Measurements from ENCODE around the gene AP1B1. TPM values are rescaled to one million over a fixed set of nuclear protein-coding genes. Genes with fewer than 3 reads are reported as not detected.

AP1B1 gene
- total and polyA plus RNA-seq, 4 donors, result 22.3 to 71.9 (median 44.2) TPM

DNA sequence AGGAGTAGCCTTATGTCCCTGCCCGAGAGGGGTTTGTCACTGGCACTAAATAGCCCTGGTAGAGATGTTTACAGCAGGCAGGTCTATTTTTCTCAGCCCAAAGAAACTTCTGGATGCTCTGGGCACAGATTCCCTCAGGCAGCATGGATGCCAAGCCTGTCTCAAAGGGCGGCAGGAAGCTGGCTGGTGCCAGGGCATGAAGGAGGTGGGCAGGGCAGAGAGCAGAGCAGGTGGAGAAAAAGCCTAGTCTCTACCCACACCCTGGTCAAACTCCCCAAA is 86.0 kb downstream of the AP1B1 start:
- DNase-seq (no peak), ATAC-seq (ENCODE audit: low FRiP score) (no peak)
- Histone ChIP-seq H3K36me3 (ENCODE audit: control insufficient read depth in 1 of 2, insufficient read depth in 2 of 2, low read length in 1 of 2) (peaks cover 4 to 17% of the 10 kb centered on the region in 2 donors), H3K27ac (ENCODE audit: low read depth in 1 of 2, low read length in 2 of 2) (no peak overlapping the region), H3K4me1 (ENCODE audit: control insufficient read depth in 1 of 2, insufficient read depth in 2 of 2, low read length in 2 of 2) (no peaks in the 10 kb centered on the region), H3K9me3 (ENCODE audit: control insufficient read depth, low read length) (no peaks in the 10 kb centered on the region), H3K4me3 (ENCODE audit: low read length in 2 of 2) (no peak overlapping the region), H3K27me3 (ENCODE audit: control insufficient read depth in 1 of 2, insufficient read depth in 2 of 2, low read length in 1 of 2) (no peaks in the 10 kb centered on the region)
- intact Hi-C loops (cut with DNase I), result no loop called here
- 5 to 6% methylated on average over 2 of the region's 2 CpGs for WGBS, 2 donors

DNA sequence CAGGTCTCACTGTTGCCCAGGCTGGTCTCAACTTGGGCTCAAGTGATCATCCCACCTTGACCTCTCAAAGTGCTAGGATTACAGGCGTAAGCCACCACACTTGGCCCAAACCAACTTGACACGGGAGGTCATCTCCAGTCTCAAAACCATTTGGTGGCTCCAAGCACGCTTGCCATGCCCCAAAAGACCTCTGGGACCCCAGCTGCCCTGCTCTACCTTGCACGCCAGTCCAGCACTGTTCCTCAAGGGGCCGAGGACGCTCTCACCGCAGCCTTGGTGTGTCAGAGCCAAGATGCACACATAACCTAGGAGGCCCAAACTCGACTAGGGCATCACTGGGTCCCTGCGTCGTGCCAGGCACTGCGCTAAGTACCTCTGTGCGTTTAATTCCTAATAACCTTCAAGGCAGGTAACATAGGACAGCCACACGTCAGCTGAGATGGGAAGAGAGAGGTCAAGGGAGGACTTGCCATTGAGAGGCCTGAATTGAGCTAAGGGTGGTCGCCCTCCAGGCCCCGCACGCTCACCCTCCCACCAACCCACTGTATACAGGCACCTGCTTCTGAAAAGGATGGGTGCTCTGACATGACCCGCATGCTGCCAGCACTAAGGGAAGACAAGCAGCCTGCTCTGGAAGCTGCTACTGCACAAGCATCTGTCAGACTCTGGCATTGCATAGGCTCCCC is 86.5 kb downstream of the AP1B1 start:
- no peak overlapping the region for H3K27ac ChIP-seq (ENCODE audit: low read depth in 1 of 2, low read length in 2 of 2)
- DNase-seq, result peak in 1 of 2 donors; percentile 70
- intact Hi-C loops (cut with DNase I), result no loop called here
- WGBS, 2 donors, result 81 to 82% methylated on average over 17 of the region's 17 CpGs
- no peaks in the 10 kb centered on the region for H3K9me3 ChIP-seq (ENCODE audit: control insufficient read depth, low read length)
- H3K27me3 ChIP-seq (ENCODE audit: control insufficient read depth in 1 of 2, insufficient read depth in 2 of 2, low read length in 1 of 2), result no peaks in the 10 kb centered on the region
- H3K4me1 ChIP-seq (ENCODE audit: control insufficient read depth in 1 of 2, insufficient read depth in 2 of 2, low read length in 2 of 2), result no peaks in the 10 kb centered on the region
- H3K36me3 ChIP-seq (ENCODE audit: control insufficient read depth in 1 of 2, insufficient read depth in 2 of 2, low read length in 1 of 2), result peaks cover 6 to 22% of the 10 kb centered on the region in 2 donors
- H3K4me3 ChIP-seq (ENCODE audit: low read length in 2 of 2), result no peak overlapping the region
- ATAC-seq (ENCODE audit: low FRiP score), result no peak

DNA sequence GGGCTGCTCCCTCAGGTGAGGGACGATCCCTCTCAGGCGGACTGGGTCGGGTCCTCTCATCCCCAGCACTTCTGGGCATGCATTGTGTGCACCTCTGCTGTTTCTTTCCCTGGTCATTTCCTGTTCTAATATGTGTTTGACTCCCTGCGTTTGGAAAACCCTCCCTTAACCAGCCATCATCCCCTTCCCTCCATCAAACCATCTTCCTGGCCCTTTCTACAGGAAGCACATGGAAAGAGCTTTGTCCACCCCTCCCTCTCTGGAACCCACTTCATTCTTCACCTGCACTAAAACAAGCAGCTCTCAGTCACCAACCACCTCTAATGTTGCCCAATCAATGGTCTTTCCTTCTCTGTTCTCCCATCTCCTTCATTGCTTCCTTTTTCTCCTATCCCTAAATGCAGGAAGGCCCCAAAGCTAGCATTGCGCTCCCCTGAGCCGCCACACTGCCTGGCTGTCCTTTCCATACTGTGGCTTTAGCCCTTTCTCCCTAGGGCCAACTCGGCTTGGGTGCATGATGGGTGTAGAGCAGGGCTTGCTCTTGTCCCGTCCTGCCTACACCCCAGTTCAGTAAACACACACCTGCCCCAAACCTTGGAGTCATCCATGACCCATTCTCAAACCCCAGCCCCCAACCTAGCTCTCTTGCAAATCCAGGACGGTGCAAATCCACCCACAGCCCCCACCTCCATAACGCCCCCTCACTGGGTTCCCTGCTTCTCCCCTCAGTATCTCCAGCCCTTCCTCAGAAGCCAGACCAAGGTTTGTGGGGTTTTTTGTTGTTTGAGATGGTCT is 87.4 kb downstream of the AP1B1 start:
- WGBS, 2 donors, result 73 to 75% methylated on average over 10 of the region's 10 CpGs
- H3K27me3 ChIP-seq (ENCODE audit: control insufficient read depth in 1 of 2, insufficient read depth in 2 of 2, low read length in 1 of 2), result no peaks in the 10 kb centered on the region
- peaks cover 6 to 26% of the 10 kb centered on the region in 2 donors for H3K36me3 ChIP-seq (ENCODE audit: control insufficient read depth in 1 of 2, insufficient read depth in 2 of 2, low read length in 1 of 2)
- H3K4me3 ChIP-seq (ENCODE audit: low read length in 2 of 2), result no peak overlapping the region
- no peak overlapping the region for H3K27ac ChIP-seq (ENCODE audit: low read depth in 1 of 2, low read length in 2 of 2)
- intact Hi-C loops (cut with DNase I), result no loop called here
- DNase-seq, result peak in 1 of 2 donors; percentile 66
- no peak for ATAC-seq (ENCODE audit: low FRiP score)
- H3K9me3 ChIP-seq (ENCODE audit: control insufficient read depth, low read length), result no peaks in the 10 kb centered on the region
- no peaks in the 10 kb centered on the region for H3K4me1 ChIP-seq (ENCODE audit: control insufficient read depth in 1 of 2, insufficient read depth in 2 of 2, low read length in 2 of 2)

DNA sequence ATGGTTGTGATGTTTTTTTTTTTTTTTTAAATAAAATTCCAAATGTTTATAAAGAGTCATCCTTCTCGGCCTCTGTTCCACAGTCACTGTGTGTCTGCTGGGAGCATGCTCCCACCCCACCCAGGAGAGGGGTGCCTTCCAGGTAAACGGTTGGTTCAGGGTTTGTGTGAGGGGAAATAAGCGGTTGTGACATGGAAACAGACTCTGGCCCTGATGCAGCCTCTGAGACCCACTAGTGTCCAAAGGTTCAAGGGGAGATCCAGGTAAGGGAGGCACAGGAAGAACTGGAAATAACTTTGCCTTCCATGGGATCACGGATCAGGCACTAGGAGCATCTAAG is 87.9 kb downstream of the AP1B1 start:
- H3K4me1 ChIP-seq (ENCODE audit: control insufficient read depth in 1 of 2, insufficient read depth in 2 of 2, low read length in 2 of 2), result no peaks in the 10 kb centered on the region
- peaks cover 6 to 29% of the 10 kb centered on the region in 2 donors for H3K36me3 ChIP-seq (ENCODE audit: control insufficient read depth in 1 of 2, insufficient read depth in 2 of 2, low read length in 1 of 2)
- H3K27me3 ChIP-seq (ENCODE audit: control insufficient read depth in 1 of 2, insufficient read depth in 2 of 2, low read length in 1 of 2), result no peaks in the 10 kb centered on the region
- H3K9me3 ChIP-seq (ENCODE audit: control insufficient read depth, low read length), result no peaks in the 10 kb centered on the region
- H3K4me3 ChIP-seq (ENCODE audit: low read length in 2 of 2), result no peak overlapping the region
- intact Hi-C loops (cut with DNase I), result no loop called here
- DNase-seq, result peak in 1 of 2 donors; percentile 43
- no peak overlapping the region for H3K27ac ChIP-seq (ENCODE audit: low read depth in 1 of 2, low read length in 2 of 2)
- ATAC-seq (ENCODE audit: low FRiP score), result no peak
- 67 to 68% methylated on average over 4 of the region's 4 CpGs for WGBS, 2 donors

DNA sequence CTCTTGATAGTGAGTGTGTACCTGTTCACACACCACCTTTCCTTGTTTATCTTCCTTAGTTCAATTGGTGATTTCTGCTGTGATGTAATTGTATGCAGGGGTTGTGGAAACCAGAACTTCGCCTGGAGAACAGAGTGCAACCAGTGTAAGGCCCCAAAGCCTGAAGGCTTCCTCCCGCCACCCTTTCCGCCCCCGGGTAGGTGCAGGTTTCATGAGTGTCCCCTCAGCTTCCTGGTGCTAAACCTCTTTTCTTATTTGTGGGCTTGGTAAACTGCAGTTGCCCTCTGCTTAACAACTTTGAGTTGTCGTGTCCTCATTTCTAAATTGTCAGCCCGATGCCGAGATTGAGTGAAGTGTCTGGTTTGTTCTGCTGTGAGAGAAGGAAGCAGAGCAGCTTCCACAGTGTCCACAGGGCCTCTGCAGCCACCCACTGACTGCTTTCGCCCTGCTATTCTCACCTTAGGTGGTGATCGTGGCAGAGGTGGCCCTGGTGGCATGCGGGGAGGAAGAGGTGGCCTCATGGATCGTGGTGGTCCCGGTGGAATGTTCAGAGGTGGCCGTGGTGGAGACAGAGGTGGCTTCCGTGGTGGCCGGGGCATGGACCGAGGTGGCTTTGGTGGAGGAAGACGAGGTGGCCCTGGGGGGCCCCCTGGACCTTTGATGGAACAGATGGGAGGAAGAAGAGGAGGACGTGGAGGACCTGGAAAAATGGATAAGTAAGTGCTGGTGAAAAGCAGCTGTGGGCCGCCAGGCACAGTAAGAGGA is 89.1 kb downstream of the AP1B1 start:
- no peaks in the 10 kb centered on the region for H3K9me3 ChIP-seq (ENCODE audit: control insufficient read depth, low read length)
- no peaks in the 10 kb centered on the region for H3K27me3 ChIP-seq (ENCODE audit: control insufficient read depth in 1 of 2, insufficient read depth in 2 of 2, low read length in 1 of 2)
- no peak for ATAC-seq (ENCODE audit: low FRiP score)
- DNase-seq, result peak in 1 of 2 donors; percentile 61
- H3K4me3 ChIP-seq (ENCODE audit: low read length in 2 of 2), result no peak overlapping the region
- intact Hi-C loops (cut with DNase I), result no loop called here
- no peaks in the 10 kb centered on the region for H3K4me1 ChIP-seq (ENCODE audit: control insufficient read depth in 1 of 2, insufficient read depth in 2 of 2, low read length in 2 of 2)
- H3K27ac ChIP-seq (ENCODE audit: low read depth in 1 of 2, low read length in 2 of 2), result no peak overlapping the region
- WGBS, 2 donors, result 87 to 88% methylated on average over 19 of the region's 19 CpGs
- H3K36me3 ChIP-seq (ENCODE audit: control insufficient read depth in 1 of 2, insufficient read depth in 2 of 2, low read length in 1 of 2), result peaks cover 6 to 29% of the 10 kb centered on the region in 2 donors

DNA sequence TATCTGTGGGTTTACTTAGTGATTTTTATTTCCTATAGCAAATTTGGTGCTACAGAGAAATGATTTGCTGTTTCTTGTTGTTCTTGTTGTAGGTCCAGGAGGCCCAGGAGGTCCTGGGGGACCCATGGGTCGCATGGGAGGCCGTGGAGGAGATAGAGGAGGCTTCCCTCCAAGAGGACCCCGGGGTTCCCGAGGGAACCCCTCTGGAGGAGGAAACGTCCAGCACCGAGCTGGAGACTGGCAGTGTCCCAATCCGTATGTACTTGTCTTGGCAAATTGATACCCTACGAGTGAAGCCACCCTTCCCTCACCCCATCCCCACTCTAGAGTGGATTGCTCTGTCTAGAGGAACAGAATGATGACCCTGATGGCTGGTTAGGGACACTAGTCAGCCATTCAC is 89.7 kb downstream of the AP1B1 start:
- Histone ChIP-seq H3K4me1 (ENCODE audit: control insufficient read depth in 1 of 2, insufficient read depth in 2 of 2, low read length in 2 of 2) (no peaks in the 10 kb centered on the region), H3K4me3 (ENCODE audit: low read length in 2 of 2) (no peak overlapping the region), H3K27ac (ENCODE audit: low read depth in 1 of 2, low read length in 2 of 2) (no peak overlapping the region), H3K36me3 (ENCODE audit: control insufficient read depth in 1 of 2, insufficient read depth in 2 of 2, low read length in 1 of 2) (peaks cover 8 to 29% of the 10 kb centered on the region in 2 donors), H3K9me3 (ENCODE audit: control insufficient read depth, low read length) (no peaks in the 10 kb centered on the region), H3K27me3 (ENCODE audit: control insufficient read depth in 1 of 2, insufficient read depth in 2 of 2, low read length in 1 of 2) (no peaks in the 10 kb centered on the region)
- WGBS, 2 donors, result 50 to 56% methylated on average over 8 of the region's 8 CpGs
- ATAC-seq (ENCODE audit: low FRiP score), result no peak
- intact Hi-C loops (cut with DNase I), result no loop called here
- DNase-seq, result peak in 1 of 2 donors; percentile 34

DNA sequence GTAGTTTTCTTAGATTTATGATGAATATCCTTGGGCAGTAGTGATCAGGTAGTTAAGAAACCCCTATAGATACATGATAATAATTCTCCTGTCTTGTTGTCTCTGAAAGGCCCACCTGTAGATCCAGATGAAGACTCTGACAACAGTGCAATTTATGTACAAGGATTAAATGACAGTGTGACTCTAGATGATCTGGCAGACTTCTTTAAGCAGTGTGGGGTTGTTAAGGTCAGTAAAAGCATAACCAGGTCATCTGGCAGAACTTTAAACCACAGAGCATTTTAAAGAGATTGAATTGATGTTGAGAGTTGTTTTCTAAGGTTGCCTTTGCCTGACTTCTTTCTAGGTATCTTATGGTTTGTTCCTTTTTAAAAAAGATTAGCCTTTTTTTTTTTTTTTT is 96.0 kb downstream of the AP1B1 start:
- intact Hi-C loops (cut with DNase I), result no loop called here
- no peaks in the 10 kb centered on the region for H3K4me1 ChIP-seq (ENCODE audit: control insufficient read depth in 1 of 2, insufficient read depth in 2 of 2, low read length in 2 of 2)
- no peaks in the 10 kb centered on the region for H3K27me3 ChIP-seq (ENCODE audit: control insufficient read depth in 1 of 2, insufficient read depth in 2 of 2, low read length in 1 of 2)
- no peak overlapping the region for H3K4me3 ChIP-seq (ENCODE audit: low read length in 2 of 2)
- H3K36me3 ChIP-seq (ENCODE audit: control insufficient read depth in 1 of 2, insufficient read depth in 2 of 2, low read length in 1 of 2), result peaks cover 13 to 14% of the 10 kb centered on the region in 2 donors
- no peak overlapping the region for H3K27ac ChIP-seq (ENCODE audit: low read depth in 1 of 2, low read length in 2 of 2)
- ATAC-seq (ENCODE audit: low FRiP score) (no peak), DNase-seq (no peak)
- H3K9me3 ChIP-seq (ENCODE audit: control insufficient read depth, low read length), result no peaks in the 10 kb centered on the region

DNA sequence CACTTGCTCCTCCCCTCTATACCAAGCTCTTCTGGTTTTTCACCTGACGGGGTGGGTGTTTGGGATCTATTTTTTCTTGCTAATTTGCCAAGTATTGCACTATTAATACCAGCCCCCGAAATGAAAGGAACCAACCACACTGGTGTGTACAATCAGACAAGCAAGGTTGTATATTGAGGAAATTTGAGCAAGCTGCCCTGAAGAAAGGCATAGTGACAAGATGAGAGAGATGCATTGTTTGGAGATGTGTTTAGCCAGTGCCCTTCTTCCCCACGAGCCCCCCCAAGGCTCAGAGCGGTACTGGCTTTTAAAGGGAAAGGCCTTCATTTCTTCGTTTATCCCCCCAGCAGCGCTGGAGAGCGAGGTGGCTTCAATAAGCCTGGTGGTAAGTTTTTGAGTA is 97.2 kb downstream of the AP1B1 start:
- WGBS, 2 donors, result 63 to 68% methylated on average over 7 of the region's 7 CpGs
- H3K27me3 ChIP-seq (ENCODE audit: control insufficient read depth in 1 of 2, insufficient read depth in 2 of 2, low read length in 1 of 2), result no peaks in the 10 kb centered on the region
- intact Hi-C loops (cut with DNase I), result no loop called here
- H3K36me3 ChIP-seq (ENCODE audit: control insufficient read depth in 1 of 2, insufficient read depth in 2 of 2, low read length in 1 of 2), result peaks cover 9 to 11% of the 10 kb centered on the region in 2 donors
- DNase-seq (no peak), ATAC-seq (ENCODE audit: low FRiP score) (no peak)
- no peaks in the 10 kb centered on the region for H3K9me3 ChIP-seq (ENCODE audit: control insufficient read depth, low read length)
- H3K4me1 ChIP-seq (ENCODE audit: control insufficient read depth in 1 of 2, insufficient read depth in 2 of 2, low read length in 2 of 2), result no peaks in the 10 kb centered on the region
- no peak overlapping the region for H3K27ac ChIP-seq (ENCODE audit: low read depth in 1 of 2, low read length in 2 of 2)
- no peak overlapping the region for H3K4me3 ChIP-seq (ENCODE audit: low read length in 2 of 2)

Measured in aorta (tissue), 5 donors.